IPS DF 6.9 (cell line): ENCODE data around the gene SERPINA12.

Experiments
- DNase-seq: peaks from one replicate; pipeline ENCODE4 v3.0.0-alpha.2; 2013; ENCODE audit warnings: low read depth, low spot score
- H3K27ac ChIP-seq: one replicate; pipeline ENCODE4 v1.5.1; 2013; ENCODE audit warnings: low read length, control low read depth
- H3K27me3 ChIP-seq: 2 replicates; pipeline ENCODE4 v1.6.1; 2013; ENCODE audit warnings: mild to moderate bottlenecking, low read length; ENCODE audit not compliant: control insufficient read depth, insufficient read depth
- H3K36me3 ChIP-seq: 2 replicates; pipeline ENCODE4 v1.6.1; 2013; ENCODE audit warnings: low read length; ENCODE audit not compliant: control insufficient read depth, insufficient read depth
- H3K4me1 ChIP-seq: 2 replicates; pipeline ENCODE4 v1.6.1; 2013; ENCODE audit warnings: low read length; ENCODE audit not compliant: control insufficient read depth, insufficient read depth
- H3K4me3 ChIP-seq: 2 replicates; pipeline ENCODE4 v1.5.1; 2013; ENCODE audit warnings: mild to moderate bottlenecking, low read length
- H3K9me3 ChIP-seq: 2 replicates; pipeline ENCODE4 v1.6.1; 2013; ENCODE audit warnings: low read length, inconsistent platforms; ENCODE audit not compliant: control insufficient read depth, insufficient read depth
- WGBS: extraction: QIAGEN DNeasy Blood & Tissue Kit; methylation state at CpG from one replicate; pipeline ENCODE4 v1.1.7; 2013; ENCODE audit warnings: mixed read lengths, missing lambda C conversion rate; ENCODE audit not compliant: insufficient read length, insufficient coverage; 5-methylcytosine and 5-hydroxymethylcytosine counted together

SERPINA12 gene

GRCh38 chr14:94536836-94537235, 27.6 kb upstream of the SERPINA12 start:
- peak; percentile 27 for DNase-seq
- Histone ChIP-seq H3K27me3 (no peaks in the 10 kb centered on the region), H3K9me3 (no peaks in the 10 kb centered on the region), H3K4me1 (no peaks in the 10 kb centered on the region), H3K36me3 (no peaks in the 10 kb centered on the region), H3K4me3 (no peak overlapping the region), H3K27ac (no peak overlapping the region)
- WGBS: no CpG with 5 or more reads among the region's 2 CpGs

DNA sequence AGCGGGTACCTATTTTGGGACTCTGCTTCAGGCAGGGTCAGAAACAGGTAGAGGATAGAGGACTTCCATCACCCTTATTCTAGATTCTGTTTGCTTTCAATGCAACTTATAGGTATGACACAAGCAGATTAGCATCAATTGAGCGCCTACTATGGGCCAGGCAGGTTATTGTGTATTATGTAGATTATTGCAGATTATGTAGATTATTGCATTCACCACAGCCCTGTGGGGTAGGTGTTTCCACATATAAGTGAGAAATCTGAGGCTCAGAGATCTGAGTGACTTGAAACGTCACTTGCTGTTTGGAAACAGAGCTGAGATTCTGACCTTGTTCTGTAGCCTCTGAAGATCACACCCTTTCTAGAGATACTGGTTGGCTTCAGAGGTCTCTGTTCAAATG, 26.2 kb upstream of the SERPINA12 start:
- no peak for DNase-seq
- Histone ChIP-seq H3K4me1 (no peaks in the 10 kb centered on the region), H3K36me3 (no peaks in the 10 kb centered on the region), H3K27me3 (no peaks in the 10 kb centered on the region), H3K4me3 (no peak overlapping the region), H3K9me3 (no peaks in the 10 kb centered on the region), H3K27ac (no peak overlapping the region)
- no CpG with 5 or more reads among the region's 3 CpGs for WGBS

DNA sequence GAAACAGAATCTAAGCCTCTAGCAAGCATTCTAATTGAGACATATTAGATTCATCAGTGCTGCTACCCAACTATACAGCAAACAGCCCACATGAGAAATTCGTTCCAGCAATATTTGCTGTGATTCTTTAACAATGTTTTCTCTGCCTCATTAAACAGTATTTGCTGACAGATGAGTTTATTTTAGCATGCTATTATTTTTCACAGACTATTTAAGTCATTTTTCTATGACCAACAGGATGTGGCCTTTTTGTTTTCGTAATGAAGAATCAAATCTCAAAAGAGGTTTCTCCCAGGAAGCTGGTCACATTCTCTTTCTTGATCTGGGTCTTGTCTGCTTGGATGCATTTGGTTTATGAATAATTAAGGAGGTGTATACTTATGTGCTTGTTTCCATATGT, 23.2 kb upstream of the SERPINA12 start:
- Histone ChIP-seq H3K4me1 (no peaks in the 10 kb centered on the region), H3K4me3 (no peak overlapping the region), H3K27me3 (no peaks in the 10 kb centered on the region), H3K27ac (no peak overlapping the region), H3K36me3 (no peaks in the 10 kb centered on the region), H3K9me3 (no peaks in the 10 kb centered on the region)
- WGBS: no CpG with 5 or more reads among the region's 2 CpGs
- no peak for DNase-seq

DNA sequence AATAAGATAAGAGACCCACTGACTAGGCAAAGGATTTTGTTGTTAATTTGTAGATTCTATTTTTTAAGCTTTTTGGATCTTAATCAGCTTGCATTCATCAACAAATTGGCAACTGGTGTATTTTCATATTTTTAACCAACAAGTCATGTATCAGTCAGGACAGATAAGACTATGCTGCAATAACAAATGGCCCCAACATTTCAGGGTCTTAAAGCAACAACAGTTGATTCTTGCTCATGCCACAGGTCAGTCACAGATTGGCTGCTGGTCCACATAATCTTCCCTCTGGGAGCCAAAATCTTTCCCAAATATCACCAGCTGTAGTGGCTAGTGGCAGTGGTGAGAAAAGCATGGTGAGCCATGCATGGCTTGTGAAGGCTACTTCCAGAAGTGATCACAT, 21.9 kb upstream of the SERPINA12 start:
- no peaks in the 10 kb centered on the region for H3K9me3 ChIP-seq
- H3K27ac ChIP-seq: no peak overlapping the region
- no peaks in the 10 kb centered on the region for H3K36me3 ChIP-seq
- no peaks in the 10 kb centered on the region for H3K4me1 ChIP-seq
- no peaks in the 10 kb centered on the region for H3K27me3 ChIP-seq
- no peak for DNase-seq
- H3K4me3 ChIP-seq: no peak overlapping the region

GRCh38 chr14:94524093-94524492, 14.8 kb upstream of the SERPINA12 start:
- H3K27ac ChIP-seq: no peak overlapping the region
- no peak overlapping the region for H3K4me3 ChIP-seq
- no peaks in the 10 kb centered on the region for H3K27me3 ChIP-seq
- no peaks in the 10 kb centered on the region for H3K9me3 ChIP-seq
- no peaks in the 10 kb centered on the region for H3K36me3 ChIP-seq
- no peak for DNase-seq
- WGBS: no CpG with 5 or more reads among the region's 3 CpGs
- H3K4me1 ChIP-seq: no peaks in the 10 kb centered on the region

DNA sequence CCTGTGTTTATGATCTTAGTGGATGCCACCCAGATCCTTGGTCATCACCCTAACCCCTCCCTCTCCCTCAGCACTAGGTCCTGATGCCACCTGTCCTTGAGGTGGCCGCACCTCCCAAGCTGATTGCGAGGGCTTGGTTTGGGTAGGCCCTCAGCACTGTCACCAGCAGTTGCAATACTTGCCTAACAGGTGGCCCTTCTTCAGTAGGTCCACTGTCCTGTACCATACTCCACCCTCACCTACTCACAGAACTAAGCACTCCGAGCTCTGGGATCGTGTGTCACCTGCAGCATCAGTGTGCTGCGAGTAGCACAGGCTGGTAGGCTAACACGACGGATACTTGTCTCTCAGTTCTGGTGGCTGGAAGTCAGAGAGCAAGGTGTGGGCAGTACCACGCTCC, 14.0 kb upstream of the SERPINA12 start:
- no peaks in the 10 kb centered on the region for H3K27me3 ChIP-seq
- no CpG with 5 or more reads among the region's 8 CpGs for WGBS
- no peak for DNase-seq
- H3K9me3 ChIP-seq: no peaks in the 10 kb centered on the region
- H3K36me3 ChIP-seq: no peaks in the 10 kb centered on the region
- no peak overlapping the region for H3K4me3 ChIP-seq
- no peak overlapping the region for H3K27ac ChIP-seq
- H3K4me1 ChIP-seq: no peaks in the 10 kb centered on the region

GRCh38 chr14:94522115-94522724, 13.0 kb upstream of the SERPINA12 start:
- H3K36me3 ChIP-seq: no peaks in the 10 kb centered on the region
- H3K4me3 ChIP-seq: no peak overlapping the region
- H3K9me3 ChIP-seq: no peaks in the 10 kb centered on the region
- no peak for DNase-seq
- H3K27ac ChIP-seq: no peak overlapping the region
- H3K27me3 ChIP-seq: no peaks in the 10 kb centered on the region
- H3K4me1 ChIP-seq: no peaks in the 10 kb centered on the region
- WGBS: no CpG with 5 or more reads among the region's 7 CpGs

DNA sequence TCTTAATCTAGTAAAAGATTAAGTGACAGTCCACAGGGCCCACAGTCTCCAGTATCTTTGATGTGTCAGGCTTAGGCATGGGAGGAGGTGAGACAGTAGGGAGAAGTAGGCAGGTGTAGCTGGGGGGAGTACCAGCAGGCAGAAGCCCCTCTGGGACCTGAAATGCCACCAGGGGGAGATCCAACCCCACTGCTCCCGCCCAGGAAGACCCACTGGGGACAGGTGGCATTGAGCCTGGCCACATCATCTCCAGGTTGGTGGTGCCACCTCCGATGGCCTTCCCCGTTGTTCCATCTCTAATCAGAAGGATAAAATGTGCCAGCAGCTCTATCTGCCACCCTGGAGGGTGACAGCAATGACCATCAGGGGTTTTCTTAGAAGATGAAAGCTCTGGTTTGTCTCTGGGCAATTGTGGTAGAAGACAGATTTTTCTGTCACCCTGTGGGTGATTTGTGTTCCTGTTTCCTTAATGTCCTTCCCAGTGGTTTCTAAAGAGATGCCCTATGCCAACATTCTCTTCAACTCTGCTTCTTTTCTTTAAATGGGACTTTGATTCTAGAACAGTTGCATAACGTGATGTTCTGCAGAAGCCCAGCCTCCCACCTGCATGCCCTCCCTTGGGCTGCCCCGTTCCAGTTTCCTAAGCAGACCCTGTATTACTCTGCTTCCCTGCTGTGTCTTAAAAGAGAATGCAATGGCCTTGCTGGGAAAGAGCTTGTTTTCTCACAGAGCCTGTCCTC, 12.3 kb upstream of the SERPINA12 start:
- no peaks in the 10 kb centered on the region for H3K9me3 ChIP-seq
- H3K27me3 ChIP-seq: no peaks in the 10 kb centered on the region
- WGBS: no CpG with 5 or more reads among the region's 5 CpGs
- H3K36me3 ChIP-seq: no peaks in the 10 kb centered on the region
- H3K4me3 ChIP-seq: no peak overlapping the region
- H3K27ac ChIP-seq: no peak overlapping the region
- H3K4me1 ChIP-seq: peaks cover 3% of the 10 kb centered on the region
- DNase-seq: no peak

GRCh38 chr14:94517641-94518257, 8.5 kb upstream of the SERPINA12 start:
- WGBS: no CpG with 5 or more reads among the region's 7 CpGs
- H3K36me3 ChIP-seq: no peaks in the 10 kb centered on the region
- peaks cover 4% of the 10 kb centered on the region for H3K4me1 ChIP-seq
- no peaks in the 10 kb centered on the region for H3K27me3 ChIP-seq
- no peak overlapping the region for H3K27ac ChIP-seq
- DNase-seq: no peak
- H3K4me3 ChIP-seq: no peak overlapping the region
- H3K9me3 ChIP-seq: no peaks in the 10 kb centered on the region

- H3K9me3 ChIP-seq: no peaks in the 10 kb centered on the region
- no peak overlapping the region for H3K4me3 ChIP-seq
- peaks cover 4% of the 10 kb centered on the region for H3K4me1 ChIP-seq
- no peak overlapping the region for H3K27ac ChIP-seq
- H3K36me3 ChIP-seq: no peaks in the 10 kb centered on the region
- no CpG with 5 or more reads among the region's 10 CpGs for WGBS
- DNase-seq: no peak
- no peaks in the 10 kb centered on the region for H3K27me3 ChIP-seq
These were observed 8.0 kb upstream of the SERPINA12 start for GRCh38 chr14:94517248-94517640.

- H3K4me1 ChIP-seq: peaks cover 4% of the 10 kb centered on the region
- WGBS: no CpG with 5 or more reads among the region's 6 CpGs
These were observed 6.6 kb upstream of the SERPINA12 start for GRCh38 chr14:94515856-94516255.

More at GRCh38 chr14:94515856-94516255, 6.6 kb upstream of the SERPINA12 start:
- Histone ChIP-seq H3K27ac (no peak overlapping the region), H3K27me3 (no peaks in the 10 kb centered on the region), H3K36me3 (no peaks in the 10 kb centered on the region), H3K4me3 (no peak overlapping the region), H3K9me3 (no peaks in the 10 kb centered on the region)
- no peak for DNase-seq
